Ectodermal cell (in vitro differentiated cells): ENCODE data around the gene FAM76A. TPM values are rescaled to one million over a fixed set of nuclear protein-coding genes. Genes with fewer than 3 reads are reported as not detected.
"Not testable (repeated sequence)": the region's sequence is repeated elsewhere in the genome, so short reads cannot be mapped to it uniquely, and the experiment has no call there.

Source experiments
- H3K27ac ChIP-seq: 2 replicates; pipeline ENCODE4 v1.7.0; 2013; ENCODE audit warnings: mild to moderate bottlenecking, low read depth, low read length; ENCODE audit not compliant: insufficient read depth, poor library complexity, severe bottlenecking
- H3K27me3 ChIP-seq: 2 replicates; pipeline ENCODE4 v1.7.0; 2013; ENCODE audit warnings: mild to moderate bottlenecking, low read length; ENCODE audit not compliant: insufficient read depth, control insufficient read depth, poor library complexity, severe bottlenecking
- H3K36me3 ChIP-seq: one replicate; pipeline ENCODE4 v1.7.0; 2013; ENCODE audit warnings: low read length; ENCODE audit not compliant: control insufficient read depth, insufficient read depth
- H3K4me1 ChIP-seq: one replicate; pipeline ENCODE4 v1.7.0; 2013; ENCODE audit warnings: low read length; ENCODE audit not compliant: control insufficient read depth, insufficient read depth
- H3K4me3 ChIP-seq: 2 replicates; pipeline ENCODE4 v1.7.0; 2013; ENCODE audit warnings: low read depth, low read length, control low read depth; ENCODE audit not compliant: insufficient read depth
- H3K9me3 ChIP-seq: 2 replicates; pipeline ENCODE4 v1.7.0; 2013; ENCODE audit warnings: mild to moderate bottlenecking, low read length, moderate library complexity; ENCODE audit not compliant: control insufficient read depth
- WGBS, 2 experiments: methylation state at CpG; one replicate each; pipeline ENCODE4 v1.1.7; 2013; ENCODE audit warnings: missing lambda C conversion rate in 2 of 2; 5-methylcytosine and 5-hydroxymethylcytosine counted together
- polyA plus RNA-seq, 4 experiments: library from polyadenylated mRNA; stranded (reverse); fragments of 50-300 nt; gene quantifications; one replicate each; pipeline ENCODE4 v1.2.3, GENCODE V29; 2013

FAM76A gene
- polyA plus RNA-seq (2013, experiment 1 of 4), result 14.6 TPM
- 15.2 TPM for polyA plus RNA-seq (2013, experiment 2 of 4)
- polyA plus RNA-seq (2013, experiment 3 of 4), result 10.3 TPM
- polyA plus RNA-seq (2013, experiment 4 of 4), result 10.9 TPM

DNA sequence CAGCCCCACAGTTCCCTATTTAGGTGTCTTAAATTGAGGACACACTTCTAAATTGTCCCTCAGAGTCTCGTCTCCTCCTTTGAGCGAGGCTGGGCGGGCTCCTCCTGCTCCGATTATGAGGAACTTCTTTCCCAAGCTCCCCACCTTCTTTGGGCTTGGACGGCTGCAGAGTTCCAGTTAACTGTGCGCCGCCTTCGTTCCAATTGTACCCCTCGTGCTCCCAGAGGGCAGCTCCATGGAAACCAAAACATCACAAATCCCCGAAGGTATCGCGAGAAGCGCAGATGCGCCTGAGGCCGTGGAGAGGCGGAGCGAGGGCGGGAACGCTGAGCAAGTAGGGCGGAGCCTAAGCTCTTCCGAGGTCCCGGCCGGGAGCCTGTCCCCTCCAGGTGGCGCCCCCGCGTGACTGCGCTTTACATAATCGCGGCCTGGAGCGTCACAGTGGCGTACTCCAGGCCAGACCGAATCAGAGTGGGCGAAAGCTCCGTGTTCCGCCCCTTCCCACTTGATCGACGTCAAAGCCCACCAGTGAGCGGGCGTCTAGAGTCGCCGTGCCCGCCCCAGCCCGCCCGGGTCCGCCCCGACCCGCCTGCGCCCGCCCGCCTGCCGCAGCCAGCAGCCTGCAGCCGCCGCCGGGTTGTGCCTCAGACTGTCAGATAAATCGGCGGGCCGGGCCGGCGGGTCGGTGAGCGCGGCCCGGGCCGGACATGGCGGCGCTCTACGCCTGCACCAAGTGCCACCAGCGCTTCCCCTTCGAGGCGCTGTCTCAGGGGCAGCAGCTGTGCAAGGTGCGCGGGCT is at the start of gene FAM76A:
TSS of gene FAM76A (plus strand) at position 588 of the 799 bp plus-strand sequence. CDS start at position 708, 120 bp downstream.
- no peaks in the 10 kb centered on the region for H3K4me1 ChIP-seq
- 4% methylated on average over 72 of the region's 72 CpGs for WGBS, 2 experiments
- H3K27ac ChIP-seq, result peak within 1 kb of the TSS; percentile 96
- H3K36me3 ChIP-seq, result no peaks in the 10 kb centered on the region
- no peaks in the 10 kb centered on the region for H3K27me3 ChIP-seq
- peak within 1 kb of the TSS; percentile 92 for H3K4me3 ChIP-seq
- no peaks in the 10 kb centered on the region for H3K9me3 ChIP-seq

DNA sequence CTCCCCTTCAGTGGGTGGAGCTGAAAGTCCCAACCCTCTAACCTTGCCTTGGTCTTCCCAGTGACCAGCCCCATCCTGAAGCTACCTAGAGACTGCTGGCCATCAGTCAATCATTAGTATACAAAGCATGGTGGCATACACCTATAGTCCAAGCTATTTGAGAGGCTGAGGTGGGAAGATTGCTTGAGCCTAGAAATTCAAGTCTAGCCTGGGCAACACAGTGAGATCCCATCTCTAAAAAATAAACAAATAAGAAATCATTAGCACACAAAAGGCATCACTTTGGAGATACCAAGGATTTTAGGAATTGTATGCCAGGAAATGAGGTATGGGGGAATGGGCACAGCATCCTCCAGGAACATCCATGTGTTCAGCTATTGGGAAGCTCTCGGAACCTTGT is 49.4 kb upstream of the FAM76A start:
- Histone ChIP-seq H3K27me3 (no peaks in the 10 kb centered on the region), H3K4me3 (no peak overlapping the region), H3K9me3 (peaks cover 2% of the 10 kb centered on the region), H3K27ac (no peak overlapping the region), H3K36me3 (no peaks in the 10 kb centered on the region), H3K4me1 (peaks cover 6% of the 10 kb centered on the region)
- 95 to 100% methylated on average over 1 of the region's 1 CpG for WGBS, 2 experiments

DNA sequence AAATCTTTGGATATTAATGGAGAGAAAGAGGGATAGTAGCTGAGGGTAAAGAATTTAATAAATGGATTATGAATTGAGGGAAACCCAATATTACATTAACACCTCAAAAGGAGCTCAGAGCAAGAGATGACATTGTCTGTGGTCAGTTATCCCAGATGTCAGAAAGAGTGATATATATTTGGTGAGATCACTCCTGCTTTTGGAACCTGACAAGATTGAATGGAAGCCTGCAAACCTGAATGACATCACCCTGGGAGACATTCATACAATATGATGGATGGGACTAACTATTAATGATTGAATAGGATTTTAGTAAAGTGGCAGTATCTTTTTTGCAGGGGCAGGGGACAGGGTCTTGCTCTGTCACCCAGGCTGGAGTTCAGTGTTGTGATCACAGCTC is 47.0 kb upstream of the FAM76A start:
- H3K4me3 ChIP-seq, result no peak overlapping the region
- no peak overlapping the region for H3K27ac ChIP-seq
- peaks cover 2% of the 10 kb centered on the region for H3K9me3 ChIP-seq
- H3K4me1 ChIP-seq, result no peaks in the 10 kb centered on the region
- H3K27me3 ChIP-seq, result no peaks in the 10 kb centered on the region
- no peaks in the 10 kb centered on the region for H3K36me3 ChIP-seq

DNA sequence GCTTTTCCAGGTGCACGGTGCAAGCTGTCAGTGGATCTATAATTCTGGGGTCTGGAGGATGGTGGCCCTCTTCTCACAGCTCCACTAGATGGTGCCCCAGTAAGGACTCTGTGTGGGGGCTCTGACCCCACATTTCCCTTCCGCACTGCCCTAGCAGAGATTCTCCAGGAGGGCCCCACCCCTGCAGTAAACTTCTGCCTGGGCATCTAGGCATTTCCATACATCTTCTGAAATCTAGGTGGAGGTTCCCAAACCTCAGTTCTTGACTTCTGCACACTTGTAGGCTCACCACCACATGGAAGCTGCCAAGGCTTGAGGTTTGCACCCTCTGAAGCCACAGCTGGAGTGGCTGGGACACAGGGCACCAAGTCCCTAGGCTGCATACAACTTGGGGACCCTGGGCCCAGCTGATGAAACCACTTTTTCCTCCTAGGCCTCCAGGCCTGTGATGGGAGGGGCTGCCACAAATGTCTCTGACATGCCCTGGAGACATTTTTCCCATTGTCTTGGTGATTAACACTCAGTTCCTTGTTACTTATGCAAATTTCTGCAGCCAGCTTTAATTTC is 45.5 kb upstream of the FAM76A start:
- not testable (repeated sequence) for H3K4me1 ChIP-seq, H3K9me3 ChIP-seq, H3K36me3 ChIP-seq, H3K4me3 ChIP-seq, H3K27ac ChIP-seq, H3K27me3 ChIP-seq
- 90 to 98% methylated on average over 2 of the region's 2 CpGs for WGBS, 2 experiments

DNA sequence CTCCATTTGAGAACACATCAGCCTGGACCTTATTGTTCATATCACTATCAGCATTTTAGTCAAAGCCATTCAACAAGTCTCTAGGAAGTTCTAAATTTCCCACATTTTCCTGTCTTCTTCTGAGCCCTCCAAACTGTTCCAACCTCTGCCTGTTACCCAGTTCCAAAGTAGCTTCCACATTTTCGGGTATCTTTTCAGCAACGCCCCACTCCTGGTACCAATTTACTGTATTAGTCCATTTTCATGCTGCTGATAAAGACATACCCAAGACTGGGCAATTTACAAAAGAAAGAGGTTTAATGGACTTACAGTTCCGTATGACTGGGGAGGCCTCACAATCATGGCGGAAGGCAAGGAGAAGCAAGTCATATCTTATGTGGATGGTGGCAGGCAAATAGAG is 44.2 kb upstream of the FAM76A start:
- H3K36me3 ChIP-seq, H3K9me3 ChIP-seq, H3K4me1 ChIP-seq, H3K27ac ChIP-seq, H3K27me3 ChIP-seq, H3K4me3 ChIP-seq: not testable (repeated sequence)
- 87 to 89% methylated on average over 4 of the region's 4 CpGs for WGBS, 2 experiments

DNA sequence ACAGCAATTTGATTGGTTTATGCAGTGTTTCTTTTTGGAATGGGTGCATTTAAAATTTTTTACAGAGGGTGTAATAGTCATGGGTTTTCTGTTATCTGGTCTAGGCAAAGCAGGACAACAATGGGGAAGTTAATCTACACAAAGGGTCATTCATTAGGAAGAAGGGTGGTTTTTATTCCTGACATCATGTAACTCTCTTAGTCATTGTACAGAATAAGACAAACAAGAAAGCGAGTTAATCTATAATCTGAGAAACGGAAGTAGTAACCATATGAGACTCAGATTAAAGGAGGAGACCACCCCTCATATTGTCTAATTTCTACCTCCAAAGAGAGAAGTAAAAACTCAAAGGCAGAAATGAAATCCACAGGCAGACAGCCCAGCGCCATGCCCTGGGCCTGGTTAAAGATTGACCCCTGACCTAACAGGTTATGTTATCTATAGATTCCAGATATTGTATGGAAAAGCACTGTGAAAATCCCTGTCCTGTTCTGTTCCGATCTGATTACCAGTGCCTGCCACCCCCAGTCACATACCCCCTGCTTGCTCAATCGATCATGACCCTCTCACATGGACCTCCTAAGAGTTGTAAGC is 43.3 kb upstream of the FAM76A start:
- 96 to 99% methylated on average over 5 of the region's 5 CpGs for WGBS, 2 experiments
- Histone ChIP-seq H3K36me3 (no peaks in the 10 kb centered on the region), H3K9me3 (peaks cover 2% of the 10 kb centered on the region), H3K4me1 (no peaks in the 10 kb centered on the region), H3K4me3 (no peak overlapping the region), H3K27ac (no peak overlapping the region), H3K27me3 (no peaks in the 10 kb centered on the region)

DNA sequence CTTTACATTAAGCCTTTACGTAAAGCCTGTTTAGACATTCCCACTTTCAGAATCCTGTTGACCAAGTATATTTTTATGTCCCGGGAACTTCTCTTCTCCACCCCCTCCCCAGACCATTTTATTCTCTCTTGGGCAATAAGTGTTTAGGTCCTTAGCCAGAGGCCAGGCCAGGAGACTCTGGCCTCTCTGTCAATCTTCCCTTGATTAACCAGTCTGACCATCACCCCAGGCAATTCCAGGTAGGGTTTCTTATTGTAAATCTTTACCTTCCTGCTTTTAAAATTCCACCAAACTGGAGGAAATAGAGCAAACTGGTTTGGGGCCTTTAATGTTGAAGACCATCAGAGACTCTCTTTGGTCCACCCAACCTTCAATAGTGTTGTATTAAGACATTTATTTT is 41.6 kb upstream of the FAM76A start:
- H3K27ac ChIP-seq, result no peak overlapping the region
- 87 to 97% methylated on average over 2 of the region's 2 CpGs for WGBS, 2 experiments
- no peak overlapping the region for H3K4me3 ChIP-seq

DNA sequence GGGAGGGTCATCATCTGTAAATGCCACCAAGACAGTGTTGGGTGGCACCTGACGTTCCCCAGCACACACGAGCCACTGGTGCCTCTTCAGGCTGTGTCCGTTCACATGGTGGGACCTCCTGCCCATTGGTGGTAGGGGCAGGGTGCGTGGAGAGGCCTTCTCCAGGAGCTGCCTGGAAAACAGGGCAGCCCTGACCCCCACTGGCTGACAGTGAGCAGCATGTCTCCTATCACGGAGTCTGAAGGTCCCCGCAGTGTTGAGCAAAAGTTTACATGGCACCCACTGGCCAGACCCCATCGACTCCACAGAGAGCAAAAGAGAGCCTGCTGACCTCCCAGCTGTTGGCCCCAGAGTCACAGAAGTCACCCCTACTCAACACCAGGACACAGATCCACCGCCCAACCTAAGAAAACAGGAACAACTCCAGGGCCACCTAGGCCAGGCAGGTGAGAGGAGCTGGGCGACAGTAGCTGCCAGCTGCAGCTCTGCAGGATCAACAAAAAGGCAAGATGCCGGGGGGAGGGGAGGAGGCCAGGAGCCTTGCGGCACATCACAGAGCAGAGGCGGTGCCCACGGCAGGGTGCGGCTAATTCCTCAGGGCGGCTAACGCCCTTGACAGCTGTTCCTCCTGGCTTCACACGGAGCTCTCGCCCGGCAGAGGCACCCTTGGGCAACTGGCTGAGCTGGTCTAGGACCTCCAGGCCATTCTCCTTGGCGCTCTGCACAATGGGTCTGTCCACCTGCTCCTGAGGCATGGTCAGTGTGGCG is 39.4 kb upstream of the FAM76A start:
- H3K4me1 ChIP-seq, result no peaks in the 10 kb centered on the region
- no peaks in the 10 kb centered on the region for H3K36me3 ChIP-seq
- WGBS, 2 experiments, result 68 to 69% methylated on average over 21 of the region's 21 CpGs
- no peaks in the 10 kb centered on the region for H3K27me3 ChIP-seq
- H3K9me3 ChIP-seq, result no peaks in the 10 kb centered on the region
- H3K4me3 ChIP-seq, result no peak overlapping the region
- no peak overlapping the region for H3K27ac ChIP-seq

More for the DNA sequence above, 41.6 kb upstream of the FAM76A start:
- Histone ChIP-seq H3K4me1 (no peaks in the 10 kb centered on the region), H3K9me3 (peaks cover 2% of the 10 kb centered on the region), H3K27me3 (no peaks in the 10 kb centered on the region), H3K36me3 (no peaks in the 10 kb centered on the region)

DNA sequence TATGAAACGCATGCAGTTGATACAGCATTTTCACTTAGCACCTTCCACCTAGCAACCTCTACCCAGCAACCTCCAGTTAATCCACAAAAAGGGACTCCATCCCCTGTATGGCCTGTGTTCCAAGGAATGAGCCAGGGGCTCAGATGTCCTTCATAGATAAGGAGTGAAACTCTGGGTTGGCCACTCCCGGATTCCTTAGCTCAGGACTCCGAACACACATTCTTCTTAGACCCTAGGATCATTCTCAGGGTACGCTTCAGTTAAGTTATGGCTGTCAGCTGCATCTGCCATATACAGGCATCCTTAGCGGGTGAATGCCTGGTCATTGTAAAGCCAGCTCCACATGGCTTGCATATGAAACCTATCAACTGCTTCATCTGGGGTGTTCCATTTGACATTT is 37.9 kb upstream of the FAM76A start:
- Histone ChIP-seq H3K27ac (no peak overlapping the region), H3K4me1 (no peaks in the 10 kb centered on the region), H3K27me3 (no peaks in the 10 kb centered on the region), H3K4me3 (no peak overlapping the region), H3K9me3 (no peaks in the 10 kb centered on the region), H3K36me3 (no peaks in the 10 kb centered on the region)
- 93 to 96% methylated on average over 5 of the region's 5 CpGs for WGBS, 2 experiments
